GM21723 (cell line): ENCODE measurements around the gene PPP3CA.

Experiments used
- ATAC-seq: cut with Tn5 transposase; IDR thresholded peaks from one replicate; pipeline ENCODE4 v1.9.1; 2021; ENCODE audit warnings: mild to moderate bottlenecking, moderate library complexity; ENCODE audit not compliant: unreplicated experiment

The PPP3CA gene

GRCh38 chr4:101332424-101332823 lies 14.9 kb downstream of the PPP3CA start:
- ATAC-seq, result no peak

- ATAC-seq, result no peak
Observed at GRCh38 chr4:101331017-101331416, 16.3 kb downstream of the PPP3CA start.

GRCh38 chr4:101329592-101329991 lies 17.7 kb downstream of the PPP3CA start:
- no peak for ATAC-seq

DNA sequence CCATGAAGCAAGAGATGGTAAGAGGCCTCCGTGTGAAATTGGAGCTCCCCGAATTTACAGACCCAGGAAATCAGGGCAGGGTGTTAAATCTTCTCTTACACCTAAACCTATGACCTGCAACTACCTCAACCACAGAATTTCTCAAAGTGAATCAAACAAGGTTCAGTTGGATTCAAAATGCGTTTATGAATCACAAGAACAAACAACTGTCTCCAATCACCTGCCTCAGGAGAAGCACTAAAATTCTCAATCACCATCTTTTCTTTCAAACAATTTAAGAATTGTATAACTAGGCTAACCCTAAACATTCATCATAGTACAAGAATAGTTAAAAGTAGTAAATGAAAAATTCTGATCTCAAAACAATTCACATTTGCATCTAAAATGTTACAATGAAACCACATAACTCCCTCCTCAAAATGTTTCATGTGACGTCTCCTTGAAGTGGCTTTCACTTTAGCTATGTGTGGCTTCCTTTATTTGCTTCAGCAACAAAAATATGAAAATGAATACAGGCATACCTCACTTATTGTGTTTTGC lies 19.2 kb downstream of the PPP3CA start:
- peak; percentile 91 for ATAC-seq

- ATAC-seq, result no peak
Observed at GRCh38 chr4:101326576-101326975, 20.8 kb downstream of the PPP3CA start.

GRCh38 chr4:101322743-101323142 lies 24.6 kb downstream of the PPP3CA start:
- no peak for ATAC-seq

DNA sequence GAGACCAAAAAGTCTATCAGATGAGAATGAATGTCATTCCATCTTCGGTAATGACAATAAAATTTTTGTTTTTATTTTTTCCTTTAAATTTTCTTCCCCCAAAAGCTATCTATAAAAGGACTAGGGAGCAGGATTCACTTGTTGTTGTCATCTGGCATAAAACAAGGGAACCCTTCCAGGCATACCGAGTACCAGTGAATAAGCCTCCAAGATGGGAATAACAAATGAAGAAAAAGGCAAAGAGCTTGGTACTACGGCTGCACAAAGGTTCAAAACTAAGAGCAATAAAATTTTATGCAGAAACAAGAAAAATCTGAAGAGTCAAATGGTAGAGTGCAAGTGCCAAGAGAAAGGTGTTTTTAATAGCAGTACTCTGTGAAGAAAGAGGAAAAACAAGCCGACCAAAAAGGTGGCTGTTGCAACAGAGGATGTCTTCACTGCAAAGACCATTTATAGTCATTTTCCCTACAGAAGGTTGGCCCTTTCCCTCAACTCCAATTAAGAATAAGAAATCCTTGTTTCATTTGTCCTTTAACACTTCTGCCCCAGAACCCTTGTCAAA lies 25.8 kb downstream of the PPP3CA start:
- ATAC-seq, result no peak

DNA sequence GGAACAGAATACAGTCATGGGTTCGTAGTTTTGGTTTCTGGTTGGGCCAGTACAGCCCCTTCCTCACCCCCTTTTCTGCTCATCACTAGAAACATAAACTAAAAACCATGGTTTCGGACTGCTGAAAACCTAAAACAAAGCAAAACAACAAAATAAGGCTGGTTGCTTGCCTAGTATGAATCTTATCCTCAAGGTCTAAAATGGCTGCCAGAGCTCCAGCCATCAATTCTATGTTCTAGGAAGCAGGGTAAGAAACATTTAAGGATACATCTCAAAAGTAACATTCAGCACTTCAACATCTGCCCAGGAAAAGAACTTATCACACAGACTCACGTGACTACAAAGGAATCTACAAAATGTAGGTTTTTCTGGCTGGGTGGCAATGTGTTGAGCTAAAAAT lies 31.5 kb downstream of the PPP3CA start:
- no peak for ATAC-seq

DNA sequence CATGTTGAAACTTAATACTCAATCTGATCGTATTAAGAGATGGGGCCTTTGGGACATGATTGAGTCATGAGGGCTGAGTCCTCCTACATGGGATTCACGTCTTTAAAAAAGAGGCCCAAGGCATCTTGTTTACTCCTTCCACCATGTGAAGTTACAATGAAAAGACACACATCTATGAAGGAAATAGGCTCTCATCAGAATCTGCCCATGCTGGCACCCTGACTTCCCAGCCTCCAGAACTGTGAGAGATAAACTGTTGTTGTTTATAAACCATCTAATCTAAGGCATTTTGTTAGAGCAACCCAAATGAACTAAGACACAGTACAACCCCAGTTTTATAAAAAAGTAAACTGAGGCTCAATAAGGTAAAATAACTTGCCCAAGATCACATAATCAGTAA lies 32.3 kb downstream of the PPP3CA start:
- ATAC-seq, result no peak

DNA sequence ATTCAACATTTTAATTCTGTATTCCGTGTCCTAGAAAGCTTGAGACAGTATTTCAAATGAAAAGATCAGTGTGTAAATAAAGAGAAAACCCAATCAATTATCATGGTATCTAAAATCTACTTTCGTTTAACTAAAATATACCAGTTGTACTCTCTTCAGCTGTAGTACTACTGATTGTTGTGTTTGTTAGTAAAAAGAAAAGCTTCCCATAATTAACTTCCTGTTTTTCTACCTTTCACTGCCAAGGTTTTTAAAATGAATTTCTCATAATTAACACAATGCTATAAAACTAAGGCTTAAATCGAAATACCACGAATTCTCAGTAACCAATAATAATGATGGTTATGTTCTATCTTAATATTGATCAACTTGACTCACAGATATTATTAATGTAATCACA lies 37.4 kb downstream of the PPP3CA start:
- ATAC-seq, result no peak

GRCh38 chr4:101307899-101308298 lies 39.4 kb downstream of the PPP3CA start:
- no peak for ATAC-seq

- ATAC-seq, result no peak
Observed at GRCh38 chr4:101306764-101307615, 40.3 kb downstream of the PPP3CA start.

GRCh38 chr4:101306225-101306624 lies 41.1 kb downstream of the PPP3CA start:
- ATAC-seq, result peak; percentile 84

- no peak for ATAC-seq
Observed at GRCh38 chr4:101304916-101305315, 42.4 kb downstream of the PPP3CA start.

DNA sequence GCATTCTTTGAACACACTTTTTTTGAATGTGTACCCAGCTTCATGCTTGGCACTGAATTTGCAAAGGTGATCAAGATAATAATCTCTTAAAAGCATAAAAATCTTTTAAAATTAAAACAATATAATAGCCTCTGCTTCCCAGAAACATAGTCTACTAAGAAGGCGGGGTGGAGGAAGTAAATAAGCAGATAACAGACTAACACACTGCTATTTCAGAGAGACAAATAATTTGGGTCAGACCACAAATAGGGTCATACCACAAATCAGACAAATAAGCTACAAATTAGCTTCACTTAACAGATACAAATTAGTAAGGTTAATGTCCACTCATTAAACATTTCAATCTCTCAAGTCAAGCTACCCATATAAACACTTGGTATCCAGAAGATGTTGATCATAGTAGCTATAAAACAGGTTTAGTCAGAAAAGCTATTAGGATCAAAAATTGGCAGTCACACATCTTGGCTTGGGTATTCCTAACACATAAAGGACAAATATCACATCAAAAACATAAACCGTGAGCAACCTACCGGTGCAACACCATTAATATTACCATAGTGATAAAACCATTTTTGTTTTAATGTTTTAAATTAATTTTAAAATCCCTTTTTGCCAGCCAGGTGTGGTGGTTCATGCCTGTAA lies 47.3 kb downstream of the PPP3CA start:
- no peak for ATAC-seq

- no peak for ATAC-seq
Observed at GRCh38 chr4:101299021-101299420, 48.3 kb downstream of the PPP3CA start.

GRCh38 chr4:101295691-101296090 lies 51.6 kb downstream of the PPP3CA start:
- no peak for ATAC-seq

- ATAC-seq, result no peak
Observed at GRCh38 chr4:101294597-101294996, 52.7 kb downstream of the PPP3CA start.

GRCh38 chr4:101292901-101293300 lies 54.4 kb downstream of the PPP3CA start:
- no peak for ATAC-seq

DNA sequence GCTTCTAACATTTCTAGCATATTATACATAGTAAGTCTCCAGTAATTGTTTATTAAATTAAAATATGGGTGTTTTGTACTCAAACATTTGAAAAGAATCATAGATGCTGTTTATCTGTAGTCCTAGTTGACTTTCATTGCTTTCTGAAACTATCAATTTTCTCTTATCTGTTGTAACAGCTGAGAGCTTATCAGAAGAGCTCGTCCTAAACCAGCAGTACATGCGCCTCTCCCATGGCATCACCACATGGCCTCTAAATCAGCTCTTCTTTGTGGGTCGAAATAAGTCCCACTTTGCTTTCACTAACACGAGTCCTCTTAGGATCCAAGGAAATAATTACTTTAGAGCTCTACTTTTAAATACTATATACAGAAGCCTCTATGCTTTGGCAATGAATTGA lies 55.1 kb downstream of the PPP3CA start:
- no peak for ATAC-seq

- ATAC-seq, result no peak
Observed at GRCh38 chr4:101291198-101291597, 56.1 kb downstream of the PPP3CA start.

GRCh38 chr4:101290654-101291053 lies 56.7 kb downstream of the PPP3CA start:
- ATAC-seq, result no peak
